ENCODE results near the gene FXYD6. TPM values are rescaled to one million over a fixed set of nuclear protein-coding genes. Genes with fewer than 3 reads are reported as not detected.

The FXYD6 gene
- total RNA-seq, 4 donors from 2014 or later: 7.0 to 27.0 (median 20.1) TPM

DNA sequence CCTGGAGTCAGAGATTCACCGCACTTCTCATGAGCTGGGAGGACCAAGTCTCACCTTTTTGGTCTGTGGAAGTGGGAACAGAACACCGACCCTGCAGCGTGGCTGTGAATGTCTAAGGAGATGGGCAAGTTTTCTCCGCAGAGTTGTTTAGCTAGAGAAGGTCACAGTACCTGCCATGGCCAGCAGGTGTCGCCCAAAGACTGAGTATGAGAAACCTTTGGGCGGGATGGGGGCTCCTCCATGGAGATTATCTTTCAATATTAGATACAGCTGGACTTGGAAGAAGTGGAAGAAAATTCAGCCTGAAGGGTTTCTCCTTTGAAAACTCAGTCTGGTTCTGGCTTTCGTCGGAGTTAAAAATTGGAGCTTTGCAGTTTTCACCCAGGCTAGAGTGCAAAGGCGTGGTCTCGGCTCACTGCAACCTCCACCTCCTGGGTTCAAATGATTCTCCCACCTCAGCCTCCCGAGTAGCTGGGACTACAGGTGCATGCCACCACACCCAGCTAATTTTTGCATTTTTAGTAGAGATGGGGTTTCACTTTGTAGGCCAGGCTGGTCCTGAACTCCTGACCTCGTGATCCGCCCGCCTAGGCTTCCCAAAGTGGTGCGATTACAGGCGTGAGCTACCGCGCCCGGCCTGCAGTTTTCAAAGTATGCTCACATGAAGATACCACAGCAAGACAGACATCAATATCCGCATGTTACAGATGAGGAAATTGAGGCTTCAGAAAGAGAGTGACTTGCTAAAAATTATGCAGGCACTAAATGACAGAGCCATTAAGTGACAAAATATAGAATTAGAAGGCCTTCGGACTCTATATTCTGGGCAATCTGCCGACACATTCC, 68.8 kb downstream of the FXYD6 start:
- peak; percentile 71 to 95 for DNase-seq (ENCODE audit: low spot score in 2 of 2)
- H3K4me3 ChIP-seq (ENCODE audit: low read depth, poor library complexity, severe bottlenecking): no peak overlapping the region
- intact Hi-C loops (cut with DNase I; ENCODE audit: low total_unique reads): no loop called here
- TF ChIP-seq POLR2A (IDR thresholded peaks at IDR 0.05) (no peak), CTCF (IDR thresholded peaks at IDR 0.05) (peak in 1 of 3 donors; percentile 64)
- WGBS, 2 donors: 49 to 57% methylated on average over 22 of the region's 22 CpGs

DNA sequence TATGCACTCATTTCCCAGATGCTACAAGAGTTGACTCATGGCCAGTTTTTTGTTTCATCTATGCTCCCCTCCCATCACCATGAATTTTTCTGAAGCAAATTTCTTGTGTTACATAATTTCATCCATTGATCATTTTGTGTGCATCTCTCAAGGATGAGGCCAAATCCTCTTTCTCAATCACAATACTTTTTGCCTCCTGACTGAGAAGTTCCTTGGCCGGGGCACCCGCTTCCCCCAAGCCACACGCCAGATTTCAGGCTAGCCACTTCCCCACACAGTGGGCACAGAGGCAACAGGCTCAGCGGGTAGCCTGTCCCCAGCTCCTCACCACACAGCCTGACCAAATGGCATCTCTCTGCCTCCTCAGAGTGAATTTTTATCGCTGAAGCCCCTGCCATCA, 69.6 kb downstream of the FXYD6 start:
- no peak for TF ChIP-seq CTCF (IDR thresholded peaks at IDR 0.05)
- no peak for TF ChIP-seq POLR2A (IDR thresholded peaks at IDR 0.05)
- intact Hi-C loops (cut with DNase I; ENCODE audit: low total_unique reads): no loop called here
- H3K4me3 ChIP-seq (ENCODE audit: low read depth, poor library complexity, severe bottlenecking): no peak overlapping the region
- 80 to 81% methylated on average over 5 of the region's 5 CpGs for WGBS, 2 donors
- no peak for DNase-seq (ENCODE audit: low spot score in 2 of 2)

- WGBS, 2 donors: 59 to 76% methylated on average over 1 of the region's 1 CpG
- DNase-seq (ENCODE audit: low spot score in 2 of 2): no peak
- H3K4me3 ChIP-seq (ENCODE audit: low read depth, poor library complexity, severe bottlenecking): no peak overlapping the region
- no peak for TF ChIP-seq POLR2A (IDR thresholded peaks at IDR 0.05)
- no peak for TF ChIP-seq CTCF (IDR thresholded peaks at IDR 0.05)
- intact Hi-C loops (cut with DNase I; ENCODE audit: low total_unique reads): no loop called here
Observed at GRCh38 chr11:117805045-117805444, 71.4 kb downstream of the FXYD6 start.

DNA sequence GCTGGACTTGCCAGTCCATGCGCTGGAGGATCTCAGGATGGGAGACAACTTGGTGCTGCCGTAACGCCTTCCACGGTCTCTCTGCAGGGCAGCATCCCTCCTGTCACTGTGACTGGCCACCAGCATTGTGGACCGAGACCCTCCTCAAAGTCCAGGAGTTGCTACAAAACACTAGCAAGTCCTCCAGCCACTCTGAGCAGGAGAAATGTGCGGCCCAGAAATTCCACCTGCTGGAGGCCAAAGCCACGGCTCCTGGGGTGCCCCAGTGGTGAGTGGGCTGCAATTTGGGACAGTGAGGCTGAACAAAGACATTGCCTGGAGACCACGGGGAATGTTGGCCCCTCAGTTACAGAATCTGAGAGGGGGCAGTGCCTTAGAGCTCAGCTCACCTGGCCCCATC, 72.6 kb downstream of the FXYD6 start:
- intact Hi-C loops (cut with DNase I; ENCODE audit: low total_unique reads): no loop called here
- DNase-seq (ENCODE audit: low spot score in 2 of 2): no peak
- H3K4me3 ChIP-seq (ENCODE audit: low read depth, poor library complexity, severe bottlenecking): no peak overlapping the region
- 96 to 99% methylated on average over 8 of the region's 8 CpGs for WGBS, 2 donors
- TF ChIP-seq CTCF (IDR thresholded peaks at IDR 0.05) (no peak), POLR2A (IDR thresholded peaks at IDR 0.05) (no peak)

DNA sequence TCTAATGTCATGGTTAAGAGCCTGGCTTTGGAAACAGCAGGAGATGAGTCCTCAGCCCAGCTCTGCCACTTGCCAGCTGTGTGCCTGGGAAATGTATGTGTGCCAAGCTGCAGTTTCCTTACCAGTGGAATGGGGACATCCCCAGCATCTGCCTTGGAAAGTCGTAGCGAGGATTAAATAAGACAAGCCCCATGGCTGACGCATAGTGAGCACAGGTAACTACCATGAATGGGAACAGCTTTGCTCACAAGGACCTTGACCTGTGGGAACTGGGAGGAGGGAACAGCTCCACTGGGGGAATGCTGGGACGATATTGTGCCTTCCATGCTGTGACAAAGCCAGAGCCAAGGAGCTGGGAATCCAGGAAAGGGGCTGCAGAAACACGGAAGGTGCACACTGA, 76.8 kb downstream of the FXYD6 start:
- intact Hi-C loops (cut with DNase I; ENCODE audit: low total_unique reads): no loop called here
- TF ChIP-seq POLR2A (IDR thresholded peaks at IDR 0.05) (no peak), CTCF (IDR thresholded peaks at IDR 0.05) (no peak)
- H3K4me3 ChIP-seq (ENCODE audit: low read depth, poor library complexity, severe bottlenecking): no peak overlapping the region
- no peak for DNase-seq (ENCODE audit: low spot score in 2 of 2)
- 53 to 61% methylated on average over 2 to 5 of the region's 5 CpGs for WGBS, 2 donors
